H1 (cell line): ENCODE measurements around the gene CFAP61. TPM values are rescaled to one million over a fixed set of nuclear protein-coding genes. Genes with fewer than 3 reads are reported as not detected.

ENCODE experiments used
- CTCF ChIA-PET: fragments of 300-600 bp; sonication (Branson Sonifier 250); formaldehyde crosslinking; loops from one replicate; lab custom pipeline; 2021; ENCODE audit not compliant: partially characterized antibody; lab: Charles Lee
- POLR2A ChIA-PET: fragments of 300-600 bp; sonication (Branson Sonifier 250); formaldehyde crosslinking; loops from one replicate; lab custom pipeline; 2021; ENCODE audit warnings: inconsistent platforms; ENCODE audit not compliant: partially characterized antibody; lab: Charles Lee
- DNase-seq, 2 experiments: peaks; one replicate each; pipeline versions ENCODE4 v3.0.0 to v3.0.0-alpha.2; 2010 to 2022; ENCODE audit warnings: low spot score in 2 of 2, low read depth in 1 of 2, mixed read lengths in 1 of 2
- FAIRE-seq: peaks from 2 replicates; lab custom pipeline; 2011; peaks lifted over from hg19 to GRCh38; lab: Jason Lieb, UNC
- H2AFZ ChIP-seq: 2 replicates; pipeline ENCODE4 v1.8.1; 2012; ENCODE audit warnings: low read length, inconsistent platforms
- H2AK5ac ChIP-seq: 2 replicates; pipeline ENCODE4 v1.6.1; 2013; ENCODE audit warnings: low read depth, low read length
- H2BK120ac ChIP-seq: replicated peaks from 2 replicates; pipeline ENCODE3; 2013; ENCODE audit warnings: low read depth, low read length, inconsistent platforms
- H2BK12ac ChIP-seq: 2 replicates; pipeline ENCODE4 v1.6.1; 2013; ENCODE audit warnings: low read depth, low read length
- H2BK15ac ChIP-seq: 2 replicates; pipeline ENCODE4 v1.6.1; 2013; ENCODE audit warnings: low read length
- H2BK20ac ChIP-seq: 2 replicates; pipeline ENCODE4 v1.6.1; 2013; ENCODE audit warnings: low read length
- H2BK5ac ChIP-seq: 2 replicates; pipeline ENCODE4 v1.6.1; 2013; ENCODE audit warnings: low read depth, low read length
- H3K14ac ChIP-seq: 2 replicates; pipeline ENCODE4 v1.6.1; 2013; ENCODE audit warnings: inconsistent platforms; ENCODE audit not compliant: insufficient read length
- H3K18ac ChIP-seq: 2 replicates; pipeline ENCODE4 v1.6.1; 2013; ENCODE audit warnings: low read length; ENCODE audit errors: extremely low read depth
- H3K23ac ChIP-seq: 2 replicates; pipeline ENCODE4 v1.6.1; 2013; ENCODE audit warnings: inconsistent platforms; ENCODE audit not compliant: insufficient read length
- H3K23me2 ChIP-seq: 2 replicates; pipeline ENCODE4 v1.6.1; 2013; ENCODE audit warnings: low read depth, low read length
- H3K27ac ChIP-seq: 2 replicates; pipeline ENCODE4 v1.6.1; 2011; ENCODE audit warnings: low read depth, low read length, inconsistent platforms
- H3K27me3 ChIP-seq, 4 experiments: replicated peaks in 1 of 4; 1 replicate in 1 of 4; 2 replicates in 3 of 4; pipeline versions ENCODE4 v1.6.1 to v1.8.1; 2011 to 2013; ENCODE audit warnings: low read length in 3 of 4, mild to moderate bottlenecking in 3 of 4, inconsistent platforms in 2 of 4, mixed read lengths in 2 of 4, moderate library complexity in 1 of 4; ENCODE audit not compliant: control insufficient read depth in 3 of 4, insufficient read depth in 3 of 4; ENCODE audit errors: extremely low read depth in 1 of 4
- H3K36me3 ChIP-seq, 4 experiments: 2 replicates each; pipeline versions ENCODE4 v1.6.1 to v1.8.1; 2011 to 2013; ENCODE audit warnings: mild to moderate bottlenecking in 4 of 4, low read length in 3 of 4, moderate library complexity in 2 of 4, control low read depth in 1 of 4, inconsistent platforms in 1 of 4; ENCODE audit not compliant: insufficient read depth in 4 of 4, control insufficient read depth in 2 of 4
- H3K4ac ChIP-seq: replicated peaks from 2 replicates; pipeline ENCODE3; 2013; ENCODE audit warnings: low read length, low read depth, mixed read lengths, inconsistent platforms; ENCODE audit not compliant: insufficient read length
- H3K4me1 ChIP-seq, 4 experiments: replicated peaks in 1 of 4; 1 replicate in 1 of 4; 2 replicates in 3 of 4; pipeline versions ENCODE4 v1.6.1 to v1.8.1; 2011 to 2013; ENCODE audit warnings: low read length in 3 of 4, inconsistent platforms in 2 of 4, mixed read lengths in 1 of 4; ENCODE audit not compliant: insufficient read depth in 4 of 4, control insufficient read depth in 3 of 4
- H3K4me2 ChIP-seq, 2 experiments: 2 replicates each; pipeline versions ENCODE4 v1.6.1 to v1.8.1; 2011 to 2013; ENCODE audit warnings: low read depth in 2 of 2, low read length in 2 of 2, control low read depth in 1 of 2, inconsistent platforms in 1 of 2, mild to moderate bottlenecking in 1 of 2; ENCODE audit not compliant: insufficient read depth in 1 of 2
- H3K4me3 ChIP-seq, 4 experiments: fragments of 200-600, 300-600 bp in 1 of 4; sonication (generic), shearing (Covaris generic), sonication (Bioruptor Twin) in 1 of 4; 2 replicates each; pipeline versions ENCODE4 v1.5.1 to v1.8.1; 2011 to 2016; ENCODE audit warnings: low read length in 4 of 4, low read depth in 3 of 4, control low read depth in 2 of 4, inconsistent platforms in 2 of 4, mild to moderate bottlenecking in 2 of 4, mixed read lengths in 1 of 4, moderate library complexity in 1 of 4; ENCODE audit not compliant: insufficient read depth in 2 of 4; ENCODE audit errors: extremely low read depth in 1 of 4
- H3K56ac ChIP-seq: replicated peaks from 2 replicates; pipeline ENCODE3; 2013; ENCODE audit warnings: low read depth, mild to moderate bottlenecking, mixed read lengths, low read length, inconsistent platforms; ENCODE audit not compliant: insufficient read length
- H3K79me1 ChIP-seq: 2 replicates; pipeline ENCODE4 v1.6.1; 2013; ENCODE audit warnings: low read depth, low read length, control low read depth
- H3K79me2 ChIP-seq, 2 experiments: 2 replicates each; pipeline versions ENCODE4 v1.6.1 to v1.8.1; 2012 to 2013; ENCODE audit warnings: low read length in 2 of 2, mild to moderate bottlenecking in 2 of 2, inconsistent platforms in 1 of 2; ENCODE audit not compliant: insufficient read depth in 2 of 2, control insufficient read depth in 1 of 2
- H3K9ac ChIP-seq, 4 experiments: replicated peaks in 1 of 4; 1 replicate in 1 of 4; 2 replicates in 3 of 4; pipeline versions ENCODE4 v1.6.1 to v1.8.1; 2011 to 2013; ENCODE audit warnings: low read depth in 3 of 4, low read length in 3 of 4, control low read depth in 2 of 4, mild to moderate bottlenecking in 2 of 4, moderate library complexity in 2 of 4, inconsistent platforms in 1 of 4; ENCODE audit errors: extremely low read depth in 1 of 4
- H3K9me3 ChIP-seq, 2 experiments: 2 replicates each; pipeline versions ENCODE4 v1.6.1 to v1.8.1; 2012 to 2013; ENCODE audit warnings: mild to moderate bottlenecking in 2 of 2, moderate library complexity in 2 of 2, control low read depth in 1 of 2, inconsistent platforms in 1 of 2, low read depth in 1 of 2, low read length in 1 of 2, mixed read lengths in 1 of 2; ENCODE audit not compliant: insufficient read depth in 2 of 2
- H4K20me1 ChIP-seq, 2 experiments: replicated peaks in 1 of 2; 2 replicates each; pipeline versions ENCODE3 to v1.8.1; 2011 to 2013; ENCODE audit warnings: inconsistent platforms in 2 of 2, low read length in 2 of 2, mild to moderate bottlenecking in 1 of 2; ENCODE audit not compliant: insufficient read depth in 2 of 2, control insufficient read depth in 1 of 2
- H4K5ac ChIP-seq: 2 replicates; pipeline ENCODE4 v1.6.1; 2013; ENCODE audit warnings: low read length, low read depth, mixed read lengths, inconsistent platforms; ENCODE audit not compliant: insufficient read length
- H4K8ac ChIP-seq: 2 replicates; pipeline ENCODE4 v1.8.0; 2013; ENCODE audit warnings: mild to moderate bottlenecking, moderate library complexity, low read length, inconsistent platforms; ENCODE audit not compliant: insufficient read depth; ENCODE audit errors: extremely low read depth
- H4K91ac ChIP-seq: replicated peaks from 2 replicates; pipeline ENCODE3; 2013; ENCODE audit warnings: low read length, mixed read lengths, inconsistent platforms; ENCODE audit not compliant: insufficient read length
- HDAC6 ChIP-seq: IDR thresholded peaks from one replicate; pipeline ENCODE4 v1.7.1; 2012; ENCODE audit warnings: low read depth, mild to moderate bottlenecking, inconsistent platforms, low read length, moderate library complexity
- WGBS, 2 experiments: shearing (Covaris generic) in 1 of 2; methylation state at CpG; one replicate each; pipeline versions ENCODE4 v1.1.6 to v1.1.7; 2013 to 2015; ENCODE audit warnings: low lambda C conversion rate in 2 of 2, mixed read lengths in 2 of 2, inconsistent platforms in 1 of 2, low coverage in 1 of 2, missing lambda C conversion rate in 1 of 2; ENCODE audit not compliant: insufficient replicate concordance in 2 of 2, insufficient coverage in 1 of 2, insufficient read length in 1 of 2; ENCODE audit errors: extremely low coverage in 1 of 2, missing lambda C conversion rate in 1 of 2; 5-methylcytosine and 5-hydroxymethylcytosine counted together
- polyA plus RNA-seq, 7 experiments: library from polyadenylated mRNA; depleted of rRNA in 3 of 7; stranded (reverse) in 5 of 7; unstranded in 2 of 7; fragments of >200 nt in 5 of 7; fragments of 200-250 nt in 2 of 7; gene quantifications; 1 replicate in 5 of 7; 2 replicates in 1 of 7; 4 replicates in 1 of 7; pipeline versions ENCODE4 v1.2.1 to v1.2.3, GENCODE V29; 2011 to 2013; ENCODE audit warnings: missing spikeins in 2 of 7, mixed read lengths in 2 of 7
- total RNA-seq: library from RNA; stranded (reverse); fragmentation: NEBNext Ultra II Directional; extraction: Animal tissue kit (Norgen Biotek cat#: 25700); gene quantifications from 2 replicates; pipeline ENCODE4 v1.2.1, GENCODE V29; 2021

Gene CFAP61
- total and polyA plus RNA-seq, 2 of the 8 experiments (the other 6 are each of a cell fraction or from before 2014, with no cell fraction given), result 0.29 to 0.61 TPM

GRCh38 chr20:20005342-20005741 lies 47.0 kb upstream of the CFAP61 start:
- 89% methylated on average over 7 of the region's 7 CpGs; no CpG with 5 or more reads in 1 of the 2 experiments for WGBS, 2 experiments
- Histone ChIP-seq H3K4me3 (no peak overlapping the region), H3K18ac (no peak overlapping the region), H4K8ac (no peak overlapping the region), H2BK20ac (no peak overlapping the region), H2BK15ac (no peak overlapping the region), H3K79me2 (no peaks in the 10 kb centered on the region), H2BK12ac (no peak overlapping the region), H2BK5ac (no peak overlapping the region), H2AK5ac (no peak overlapping the region), H4K20me1 (no peaks in the 10 kb centered on the region), H3K27ac (no peak overlapping the region), H4K5ac (no peak overlapping the region), H4K91ac (no peak overlapping the region), H3K56ac (no peak overlapping the region), H3K36me3 (no peaks in the 10 kb centered on the region), H3K23me2 (no peaks in the 10 kb centered on the region), H3K9ac (no peak overlapping the region), H3K4ac (no peak overlapping the region), H3K23ac (no peak overlapping the region), H3K4me1 (no peaks in the 10 kb centered on the region), H3K14ac (no peak overlapping the region), H2AFZ (no peak overlapping the region), H3K9me3 (no peaks in the 10 kb centered on the region), H3K79me1 (no peaks in the 10 kb centered on the region), H2BK120ac (no peak overlapping the region), H3K4me2 (no peak overlapping the region), H3K27me3 (no peaks in the 10 kb centered on the region)
- CTCF ChIA-PET, result interaction anchor here (0.6 to 0.9 kb wide), 3 partner anchors 10 to 26 kb away, joined by 3 to 4 read pairs (median 3); partner anchors contain the start of gene NAA20
- DNase-seq (no peak), FAIRE-seq (no peak)
- no peak for TF ChIP-seq HDAC6
- POLR2A ChIA-PET, result interaction anchor here (0.5 kb wide), 1 partner anchor 21 kb away, joined by 3 read pairs; no protein-coding TSS in a partner anchor
